Inflammatory macrophage treated with lipopolysaccharide for 1 hour (primary cell): ENCODE measurements around the gene FOXJ2.
A peak's percentile ranks its signal among the peaks of the same experiment; 100 is the strongest.
"Not testable (repeated sequence)": the region's sequence is repeated elsewhere in the genome, so short reads cannot be mapped to it uniquely, and the experiment has no call there.

Experiments used
- DNase-seq, 2 donors: peaks; one replicate each; pipeline ENCODE4 v3.0.0-alpha.2; 2020 to 2022

The FOXJ2 gene

GRCh38 chr12:8031017-8031416, 1.5 kb upstream of the FOXJ2 start:
- not testable (repeated sequence) for DNase-seq

DNA sequence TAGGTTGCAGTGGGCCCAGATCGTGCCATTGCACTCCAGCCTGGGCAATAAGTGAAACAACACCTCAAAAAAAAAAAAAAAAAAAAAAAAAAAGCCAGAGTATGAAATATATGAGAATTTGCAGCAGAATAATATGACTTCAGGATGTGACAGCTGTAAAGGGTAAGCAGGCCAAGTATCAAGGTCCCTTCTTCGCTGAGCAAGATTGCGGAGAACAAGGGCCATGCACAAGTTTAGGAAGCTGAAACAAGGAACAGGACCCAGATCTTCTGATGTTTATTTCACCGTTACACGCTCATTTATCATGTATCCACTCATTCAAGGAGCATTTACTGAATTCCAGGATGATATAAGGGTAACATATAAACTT, 659 bp upstream of the FOXJ2 start:
- DNase-seq = no peak

- peak in 1 of 2 donors; percentile 20 for DNase-seq
Measured at GRCh38 chr12:8033153-8034044, 883 bp downstream of the FOXJ2 start.

DNA sequence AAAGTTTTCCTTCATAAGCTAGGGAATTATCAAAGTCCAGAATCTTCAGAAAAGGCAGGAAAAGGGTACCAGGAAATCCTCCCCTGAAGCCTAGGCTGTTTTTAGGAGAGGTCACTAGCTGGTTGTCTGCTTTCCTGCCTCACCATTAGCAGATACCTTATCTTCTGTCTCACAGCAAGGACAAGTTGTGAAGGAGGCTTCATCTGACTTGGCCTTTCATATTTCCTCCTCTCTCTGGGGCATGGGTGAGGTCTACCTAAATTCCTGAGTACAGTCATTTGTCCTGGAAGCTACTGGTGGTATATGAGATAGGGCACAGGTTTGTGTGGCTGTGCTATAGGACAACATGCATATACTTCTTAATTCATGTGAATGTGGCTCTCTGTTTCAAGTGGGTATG, 2.3 kb downstream of the FOXJ2 start:
- no peak for DNase-seq

DNA sequence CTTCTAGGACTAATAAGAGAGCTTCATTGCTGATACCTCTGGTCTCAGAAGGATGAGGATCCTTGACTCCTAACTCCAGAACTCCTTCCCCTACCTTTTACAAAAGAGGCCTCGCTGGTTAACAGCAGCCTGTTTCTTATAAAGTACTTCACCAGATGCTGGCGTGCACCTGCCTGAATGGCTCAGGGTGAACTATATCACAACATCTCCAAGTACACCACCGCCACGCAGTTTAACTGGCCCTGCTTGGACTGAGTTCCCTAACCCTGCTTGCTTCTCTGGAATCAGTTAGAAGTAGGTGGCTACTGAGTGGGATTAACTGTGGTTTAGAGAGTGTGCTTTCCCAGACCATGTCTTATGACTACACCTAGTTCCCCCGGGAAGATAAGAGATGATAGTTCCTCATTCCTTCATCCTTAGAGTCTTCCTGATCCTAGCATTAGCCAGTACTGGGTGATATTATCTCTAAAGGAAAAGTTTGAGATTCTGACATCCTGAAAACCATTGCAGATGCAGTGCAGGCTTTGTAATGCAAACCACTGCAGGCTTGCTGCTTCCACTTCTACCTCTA, 3.0 kb downstream of the FOXJ2 start:
- DNase-seq = peak in 1 of 2 donors; percentile 38

DNA sequence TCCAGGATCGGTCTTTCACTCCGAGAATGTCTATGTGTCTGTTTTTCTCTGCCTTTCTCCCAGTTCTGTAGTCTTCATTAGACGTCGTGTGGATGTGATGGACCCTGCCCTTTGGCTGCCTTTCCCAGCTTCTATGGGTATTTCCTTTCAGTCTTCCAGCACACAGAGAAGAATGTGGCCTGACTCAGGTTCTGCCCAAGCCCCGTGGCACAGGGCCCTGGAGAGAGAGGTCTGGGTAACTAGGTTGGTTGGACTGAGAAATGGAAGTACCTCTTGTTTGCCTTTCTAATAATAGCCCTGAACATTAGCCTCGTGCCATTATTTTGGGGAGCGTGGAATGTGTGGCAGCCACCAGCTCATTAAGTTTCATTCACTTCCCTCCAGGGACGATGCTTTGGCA, 3.8 kb downstream of the FOXJ2 start:
- DNase-seq = no peak

DNA sequence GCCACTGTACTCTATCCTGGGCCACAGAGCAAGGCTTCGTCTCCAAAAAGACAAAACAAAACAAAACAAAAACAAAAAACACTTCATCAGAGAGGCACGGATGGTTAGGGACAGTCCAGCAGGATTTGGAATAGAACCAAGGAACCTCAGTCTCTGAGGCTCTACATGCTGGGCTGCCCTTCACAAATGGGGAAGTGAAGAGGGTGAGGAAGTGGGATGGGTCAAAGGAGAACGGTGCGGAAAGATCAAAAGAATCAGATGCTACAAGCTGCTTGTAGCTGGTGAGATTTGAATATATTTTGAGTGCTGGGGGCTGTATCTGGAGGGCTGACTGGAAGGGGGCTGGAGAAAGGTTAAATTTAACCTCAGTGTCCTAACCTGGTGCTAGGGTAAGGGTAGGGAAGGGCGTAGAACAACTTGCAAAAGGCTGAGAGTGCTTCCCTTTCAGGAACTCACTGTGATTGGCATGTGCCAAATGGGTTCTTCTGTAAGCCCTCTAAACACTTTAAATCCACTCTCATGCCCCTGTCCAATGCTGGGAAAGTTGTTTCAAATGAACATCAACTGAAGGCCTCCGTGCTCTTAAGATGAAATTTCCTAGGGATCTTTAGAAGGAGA, 4.6 kb downstream of the FOXJ2 start:
- peak; percentile 57 to 64 for DNase-seq

GRCh38 chr12:8037947-8038346, 5.4 kb downstream of the FOXJ2 start:
- DNase-seq = no peak

DNA sequence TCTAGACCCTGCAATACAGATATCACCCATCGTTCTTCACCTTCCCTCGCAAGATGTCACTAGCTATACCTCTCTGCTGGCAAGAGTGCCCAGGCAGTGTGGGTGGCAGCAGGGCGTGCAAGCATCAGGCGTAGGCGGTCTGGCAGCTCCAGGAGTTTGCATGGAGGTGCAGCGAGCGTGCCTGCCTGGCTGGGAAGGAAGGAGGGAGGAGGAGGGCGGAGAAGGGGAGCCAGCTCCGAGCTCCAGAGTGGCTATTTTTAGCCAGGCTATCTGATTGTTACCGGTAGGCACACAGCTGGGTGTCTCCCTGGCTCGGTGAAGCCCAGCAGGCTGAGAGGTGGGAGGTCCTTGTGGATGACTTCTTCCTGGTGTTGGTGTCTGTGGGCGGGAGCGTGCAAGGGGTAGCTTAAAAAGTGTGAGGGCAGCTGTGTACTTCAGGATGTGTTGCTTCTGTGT, 6.2 kb downstream of the FOXJ2 start:
- DNase-seq = peak in 1 of 2 donors; percentile 31

- DNase-seq = no peak
Measured at GRCh38 chr12:8040791-8041190, 8.3 kb downstream of the FOXJ2 start.

DNA sequence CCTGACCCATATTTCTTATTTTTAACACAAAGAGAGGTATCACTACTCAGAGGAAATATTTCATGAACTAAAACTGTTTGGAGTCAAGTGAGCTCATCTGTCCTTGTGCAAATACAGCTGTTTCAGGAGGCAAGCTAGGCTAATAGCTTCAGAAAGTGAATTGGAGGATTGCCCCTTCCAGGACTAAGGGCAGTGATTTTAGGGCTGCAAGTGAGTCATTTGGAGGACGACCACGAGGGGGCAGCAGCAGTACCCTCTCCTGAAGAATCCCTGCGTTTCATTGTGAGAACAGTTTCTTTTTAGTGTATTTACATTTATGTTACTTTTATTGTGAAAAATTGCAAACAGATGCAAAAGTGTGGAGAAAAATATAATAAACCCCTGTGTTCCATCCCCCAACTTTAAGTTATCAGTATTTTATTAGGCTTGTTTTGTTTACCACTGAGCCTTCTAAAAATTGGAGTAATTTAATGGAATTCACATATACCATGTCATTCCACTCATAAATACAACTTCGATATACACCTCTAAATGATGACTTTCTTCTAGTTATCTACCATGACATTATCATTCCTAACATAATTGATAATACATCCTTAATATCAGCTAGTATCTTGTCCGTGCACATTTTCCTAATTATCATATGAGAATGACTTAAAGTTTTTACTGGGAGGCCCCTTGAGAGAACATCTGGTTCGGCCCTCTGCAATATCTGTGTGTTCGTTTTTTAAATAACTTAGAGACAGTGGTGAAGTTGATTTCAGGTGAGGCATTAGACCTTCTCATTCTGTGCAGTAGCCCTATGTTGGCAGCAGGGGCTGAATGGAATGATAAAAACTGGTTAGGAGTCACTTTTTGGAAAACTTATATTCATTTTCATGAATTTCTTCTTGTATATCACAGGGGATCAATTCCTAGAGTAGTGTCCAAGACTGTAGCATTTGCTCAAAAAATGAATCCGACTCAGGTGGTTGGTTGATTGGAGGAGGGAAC, 13.7 kb downstream of the FOXJ2 start:
- DNase-seq = peak; percentile 65 to 94

DNA sequence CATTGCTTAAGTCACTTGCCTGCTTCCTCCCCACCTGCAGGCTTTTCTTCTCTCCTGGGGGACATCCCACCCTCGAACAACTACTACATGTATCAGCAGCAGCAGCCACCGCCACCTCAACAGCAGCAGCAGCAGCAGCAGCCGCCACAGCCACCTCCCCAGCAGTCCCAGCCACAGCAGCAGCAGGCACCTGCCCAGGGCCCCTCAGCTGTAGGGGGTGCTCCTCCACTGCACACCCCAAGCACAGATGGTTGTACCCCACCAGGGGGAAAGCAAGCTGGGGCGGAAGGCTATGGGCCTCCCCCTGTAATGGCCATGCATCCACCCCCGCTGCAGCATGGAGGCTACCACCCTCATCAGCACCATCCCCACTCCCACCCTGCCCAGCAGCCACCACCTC, 15.3 kb downstream of the FOXJ2 start:
- DNase-seq = no peak

GRCh38 chr12:8048906-8049305, 16.4 kb downstream of the FOXJ2 start:
- DNase-seq = no peak

DNA sequence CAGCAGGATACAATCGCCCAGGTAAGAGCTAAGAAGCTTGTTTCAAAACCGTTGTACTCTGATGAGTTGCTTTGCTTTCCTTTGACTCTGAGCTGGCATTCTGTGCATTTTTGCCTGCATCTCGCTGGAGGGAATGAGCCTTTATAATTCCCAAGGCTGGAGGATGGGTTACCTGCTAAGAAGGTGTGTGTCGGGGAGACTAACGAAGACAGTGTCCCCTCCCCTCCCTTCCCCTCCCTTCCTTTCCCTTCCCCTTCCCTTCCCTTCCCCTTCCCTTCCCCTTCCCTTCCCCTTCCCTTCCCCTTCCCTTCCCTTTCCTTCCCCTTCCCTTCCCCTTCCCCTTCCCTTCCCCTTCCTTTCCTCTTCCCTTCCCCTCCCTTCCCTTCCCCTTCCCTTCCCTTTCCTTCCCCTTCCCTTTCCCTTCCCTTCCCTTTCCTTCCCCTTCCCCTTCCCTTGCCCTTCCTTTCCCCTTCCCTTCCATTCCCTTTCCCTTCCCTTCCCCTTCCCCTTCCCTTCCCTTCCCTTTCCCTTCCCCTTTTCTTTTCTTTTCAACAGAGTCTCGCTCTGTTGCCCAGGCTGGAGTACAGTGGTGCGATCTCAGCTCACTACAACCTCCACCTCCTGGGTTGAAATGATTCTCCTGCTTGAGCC, 18.2 kb downstream of the FOXJ2 start:
- DNase-seq = no peak

GRCh38 chr12:8052679-8053078, 20.2 kb downstream of the FOXJ2 start:
- peak; percentile 77 to 89 for DNase-seq

GRCh38 chr12:8054816-8055215, 22.3 kb downstream of the FOXJ2 start:
- no peak for DNase-seq

- DNase-seq = peak; percentile 56 to 78
Measured at GRCh38 chr12:8057306-8057705, 24.8 kb downstream of the FOXJ2 start.

DNA sequence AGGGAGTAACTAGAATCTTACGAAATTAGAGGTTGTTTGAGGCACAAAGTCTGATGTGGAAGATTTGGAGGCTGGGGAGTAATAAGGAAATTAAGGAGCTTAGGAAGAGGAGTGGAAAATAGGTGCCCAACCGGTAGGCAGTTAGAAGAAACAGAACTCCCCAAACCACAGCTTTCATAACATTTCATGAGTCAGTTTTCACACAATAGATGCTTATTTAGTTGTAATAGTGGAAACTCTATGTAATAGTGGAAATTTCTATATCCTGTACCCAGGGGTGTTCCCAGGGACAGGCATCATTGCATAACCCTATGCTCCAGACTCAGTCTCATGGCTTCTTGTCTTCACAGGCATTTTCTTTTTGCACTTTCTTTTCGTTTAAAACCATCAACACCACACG, 25.3 kb downstream of the FOXJ2 start:
- peak; percentile 97 to 98 for DNase-seq

GRCh38 chr12:8058506-8058905, 26.0 kb downstream of the FOXJ2 start:
- peak; percentile 35 to 61 for DNase-seq

DNA sequence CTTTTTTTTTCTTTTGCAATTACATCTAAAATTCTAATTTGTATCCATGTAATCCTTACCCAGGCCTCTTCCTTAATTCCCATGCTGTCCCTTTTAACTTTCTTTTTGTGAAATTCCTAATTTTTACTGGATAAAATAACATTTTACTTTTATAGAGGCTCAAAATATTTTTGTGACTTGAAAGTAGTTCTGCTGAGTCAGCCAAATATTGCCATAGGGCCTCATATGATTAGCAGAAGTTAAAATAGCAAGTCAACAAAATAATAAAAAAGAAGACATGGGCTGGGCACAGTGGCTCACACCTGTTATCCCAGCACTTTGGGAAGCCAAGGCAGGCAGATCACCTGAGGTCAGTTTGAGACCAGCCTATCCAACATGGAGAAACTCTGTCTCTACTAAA, 31.6 kb downstream of the FOXJ2 start:
- no peak for DNase-seq

DNA sequence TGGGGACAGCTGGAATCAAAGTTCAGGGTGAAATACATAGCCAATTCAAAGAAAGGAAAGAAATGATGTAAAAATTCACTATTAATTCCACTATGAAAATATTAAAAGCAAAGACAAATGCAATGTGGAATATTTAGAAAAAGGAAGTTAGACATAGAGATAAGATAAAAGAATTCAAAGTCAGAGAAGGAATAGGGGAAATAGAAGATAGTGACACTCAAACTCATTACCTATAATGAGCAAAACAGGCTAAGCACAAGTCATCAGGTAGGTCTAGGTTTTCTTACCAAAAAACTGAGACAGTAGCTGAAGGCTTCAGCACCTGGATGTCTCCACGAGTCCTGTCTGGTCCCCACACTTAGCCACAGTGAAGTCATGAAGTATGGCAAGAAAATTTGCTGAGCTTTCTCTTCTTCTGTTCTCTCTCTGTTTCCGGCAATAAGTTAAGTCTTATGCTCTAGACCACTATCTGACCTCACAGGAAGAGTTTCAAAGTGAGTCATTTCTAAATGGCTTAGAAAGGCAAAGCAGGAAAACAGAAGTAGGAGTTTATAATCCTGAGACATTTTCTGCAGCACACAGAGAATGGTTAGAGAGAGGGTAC, 33.6 kb downstream of the FOXJ2 start, which contains the start of gene C3AR1:
Gene C3AR1 (minus strand): TSS at position 369 of the 604 bp plus-strand sequence. CDS start 6,174 bp downstream, outside the sequence.
- DNase-seq = peak; percentile 84 to 90

DNA sequence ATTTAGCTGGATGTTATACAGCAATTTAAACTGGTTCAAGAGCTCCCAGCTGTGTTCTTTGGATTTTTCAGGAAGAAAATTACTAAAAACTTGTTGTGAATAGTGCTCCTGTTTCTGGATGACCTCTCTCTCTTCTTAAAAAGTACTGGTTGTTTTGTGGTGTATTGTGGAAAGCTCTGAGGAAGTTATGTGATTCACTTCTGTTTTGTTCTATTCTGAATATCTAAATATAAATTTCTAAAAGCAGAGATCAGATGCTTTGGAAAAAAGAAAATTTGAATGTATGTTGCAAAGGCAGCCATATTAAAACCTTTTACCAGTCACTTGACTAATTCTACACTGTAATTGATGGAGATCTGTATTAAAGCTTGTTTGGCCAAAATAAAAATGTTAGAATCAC, 37.1 kb downstream of the FOXJ2 start:
- no peak for DNase-seq
